Measurements from ENCODE around the gene IKBKG. TPM values are rescaled to one million over a fixed set of nuclear protein-coding genes. Genes with fewer than 3 reads are reported as not detected.

The IKBKG gene
- total and polyA plus RNA-seq, 2 of the 4 experiments (the other 2 are of a cell fraction): 16.5 to 38.2 TPM

DNA sequence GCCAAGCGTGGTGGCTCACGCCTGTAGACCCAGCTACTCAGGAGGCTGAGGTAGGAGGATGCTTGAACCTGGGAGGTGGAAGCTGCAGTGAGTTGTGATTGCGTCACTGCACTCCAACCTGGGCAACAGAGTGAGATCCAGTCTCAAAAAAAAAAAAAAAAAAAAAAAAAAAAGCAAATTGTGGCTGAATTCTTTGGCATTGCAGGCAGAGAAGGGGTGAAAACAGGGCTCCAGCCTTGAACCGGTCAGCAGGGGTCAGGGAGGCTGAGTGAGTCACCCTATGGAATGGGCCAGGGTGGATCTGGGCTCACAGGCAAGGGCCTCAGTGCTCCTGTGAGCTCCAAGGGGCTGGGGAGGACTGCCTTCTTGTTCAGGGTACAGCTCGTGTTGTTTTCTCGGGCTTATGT lies 18.2 kb upstream of the IKBKG start:
- Histone ChIP-seq H3K27me3 (ENCODE audit: control insufficient read depth, insufficient read depth, low read length) (no peaks in the 10 kb centered on the region), H3K36me3 (ENCODE audit: control insufficient read depth, insufficient read depth, low read length) (peaks cover 33% of the 10 kb centered on the region; the same call in 1 of the 2 replicates), H2BK120ac (ENCODE audit: low read depth, low read length) (no peak overlapping the region), H3K18ac (ENCODE audit: low read depth, low read length) (no peak overlapping the region), H4K20me1 (ENCODE audit: insufficient read depth, low read length) (0 out of 2 replicates have a peak, but pooled peaks cover under 1% of the 10 kb centered on the region), H3K79me1 (ENCODE audit: low read depth in 1 of 2, low read length in 2 of 2) (peaks cover 0 to 6% of the 10 kb centered on the region in 2 experiments; a peak in 2 of 4 replicates), H4K5ac (ENCODE audit: low read depth, low read length) (no peak overlapping the region), H2AK9ac (replicated peaks; ENCODE audit: low read depth, low read length, poor library complexity) (no peak overlapping the region), H3K14ac (replicated peaks; ENCODE audit: low read depth, low read length) (no peak overlapping the region), H2BK20ac (ENCODE audit: low read depth, low read length) (no peak overlapping the region), H4K91ac (ENCODE audit: insufficient read depth, low read depth, low read length) (no peak overlapping the region), H3K9ac (ENCODE audit: low read depth, low read length) (no peak overlapping the region), H3K4ac (ENCODE audit: low read depth, low read length) (no peak overlapping the region), H3K4me2 (ENCODE audit: low read depth, low read length) (no peak overlapping the region), H3K4me3 (ENCODE audit: insufficient read depth, low read depth, low read length) (no peak overlapping the region), H3K9me1 (ENCODE audit: insufficient read depth, low read length) (0 out of 2 replicates have a peak, but pooled peaks cover 2% of the 10 kb centered on the region), H3K23ac (ENCODE audit: low read depth, low read length) (no peak overlapping the region), H2AK5ac (ENCODE audit: low read depth, low read length) (no peak overlapping the region), H2BK5ac (ENCODE audit: low read depth, low read length, poor library complexity, severe bottlenecking) (no peak overlapping the region), H2BK15ac (ENCODE audit: low read depth, low read length) (no peak overlapping the region), H2AFZ (replicated peaks; ENCODE audit: low read length, poor library complexity) (no peak overlapping the region), H3K27ac (ENCODE audit: insufficient read depth, low read length) (no peak overlapping the region), H3K4me1 (ENCODE audit: control insufficient read depth, insufficient read depth, low read length) (peaks cover 10% of the 10 kb centered on the region), H3K56ac (ENCODE audit: extremely low read depth, insufficient read depth, low read length) (no peak overlapping the region), H3K9me3 (ENCODE audit: control insufficient read depth, insufficient read depth, low read length) (no peaks in the 10 kb centered on the region), H4K8ac (ENCODE audit: low read depth in 2 of 2, low read length in 2 of 2) (no peak overlapping the region; a peak in 1 of 4 replicates)
- ChIA-PET CTCF (no interaction called here), POLR2A (ENCODE audit: unreplicated experiment) (no interaction called here)
- TF ChIP-seq RCOR1 (IDR thresholded peaks at IDR 0.05; ENCODE audit: insufficient replicate concordance, low read length) (no peak), CEBPB (IDR thresholded peaks at IDR 0.05; ENCODE audit: low read depth, low read length) (peak; percentile 47; the same call in 1 of the 2 replicates), MAZ (IDR thresholded peaks at IDR 0.05; ENCODE audit: borderline replicate concordance, low read depth, low read length) (no peak), FOS (IDR thresholded peaks at IDR 0.05; ENCODE audit: low read depth, low read length) (no peak), BHLHE40 (IDR thresholded peaks at IDR 0.05; ENCODE audit: low read depth, low read length) (no peak)
- TF ChIP-seq, protein P1, sequence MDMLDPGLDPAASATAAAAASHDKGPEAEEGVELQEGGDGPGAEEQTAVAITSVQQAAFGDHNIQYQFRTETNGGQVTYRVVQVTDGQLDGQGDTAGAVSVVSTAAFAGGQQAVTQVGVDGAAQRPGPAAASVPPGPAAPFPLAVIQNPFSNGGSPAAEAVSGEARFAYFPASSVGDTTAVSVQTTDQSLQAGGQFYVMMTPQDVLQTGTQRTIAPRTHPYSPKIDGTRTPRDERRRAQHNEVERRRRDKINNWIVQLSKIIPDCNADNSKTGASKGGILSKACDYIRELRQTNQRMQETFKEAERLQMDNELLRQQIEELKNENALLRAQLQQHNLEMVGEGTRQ (IDR thresholded peaks at IDR 0.05; ENCODE audit: low read depth, low read length): no peak
- TF ChIP-seq, protein P2, sequence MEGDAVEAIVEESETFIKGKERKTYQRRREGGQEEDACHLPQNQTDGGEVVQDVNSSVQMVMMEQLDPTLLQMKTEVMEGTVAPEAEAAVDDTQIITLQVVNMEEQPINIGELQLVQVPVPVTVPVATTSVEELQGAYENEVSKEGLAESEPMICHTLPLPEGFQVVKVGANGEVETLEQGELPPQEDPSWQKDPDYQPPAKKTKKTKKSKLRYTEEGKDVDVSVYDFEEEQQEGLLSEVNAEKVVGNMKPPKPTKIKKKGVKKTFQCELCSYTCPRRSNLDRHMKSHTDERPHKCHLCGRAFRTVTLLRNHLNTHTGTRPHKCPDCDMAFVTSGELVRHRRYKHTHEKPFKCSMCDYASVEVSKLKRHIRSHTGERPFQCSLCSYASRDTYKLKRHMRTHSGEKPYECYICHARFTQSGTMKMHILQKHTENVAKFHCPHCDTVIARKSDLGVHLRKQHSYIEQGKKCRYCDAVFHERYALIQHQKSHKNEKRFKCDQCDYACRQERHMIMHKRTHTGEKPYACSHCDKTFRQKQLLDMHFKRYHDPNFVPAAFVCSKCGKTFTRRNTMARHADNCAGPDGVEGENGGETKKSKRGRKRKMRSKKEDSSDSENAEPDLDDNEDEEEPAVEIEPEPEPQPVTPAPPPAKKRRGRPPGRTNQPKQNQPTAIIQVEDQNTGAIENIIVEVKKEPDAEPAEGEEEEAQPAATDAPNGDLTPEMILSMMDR (conservative IDR thresholded peaks at IDR 0.05; ENCODE audit: low read depth, low read length): no peak
- WGBS, 2 experiments (ENCODE audit: extremely low coverage in 2 of 2, insufficient read length in 1 of 2): 76% methylated on average over 2 of the region's 6 CpGs; no CpG with 5 or more reads in 1 of the 2 experiments
- no TSS peak for BruUV-seq (replicated peaks)
- ATAC-seq (ENCODE audit: low read depth) (peak; percentile 20; the same call in 1 of the 2 replicates), DNase-seq (peak; percentile 15)
- dilution Hi-C loops (cut with HindIII; ENCODE audit: low sequenced_read_pairs, unreplicated experiment): no loop called here
- intact Hi-C loops (cut with micrococcal nuclease): no loop called here
- in situ Hi-C loops (cut with MboI; ENCODE audit: low sequenced_read_pairs): loop anchor here (25.0 kb wide), 1 partner anchor 1567 kb away; no protein-coding TSS in a partner anchor
